CD14-positive monocyte (primary cell): Measurements from ENCODE around the gene FAM184A. TPM values are rescaled to one million over a fixed set of nuclear protein-coding genes. Genes with fewer than 3 reads are reported as not detected.

Experiments used
- DNase-seq, 3 donors: peaks; one replicate each; pipeline ENCODE4 v3.0.0-alpha.2; 2011 to 2022
- H2AFZ ChIP-seq: 2 replicates; pipeline ENCODE4 v1.6.0; 2012; ENCODE audit warnings: mild to moderate bottlenecking, low read depth, low read length, inconsistent platforms; ENCODE audit not compliant: insufficient read depth, poor library complexity, severe bottlenecking
- H3K27ac ChIP-seq, 2 donors: 1 replicate in 1 of 2; 2 replicates in 1 of 2; pipeline ENCODE4 v1.5.1; 2012 to 2013; ENCODE audit warnings: low read length in 2 of 2, control low read depth in 1 of 2, inconsistent platforms in 1 of 2, low read depth in 1 of 2, mild to moderate bottlenecking in 1 of 2
- H3K27me3 ChIP-seq, 2 donors: one replicate each; pipeline versions ENCODE4 v1.6.0 to v1.6.1; 2011 to 2013; ENCODE audit warnings: low read length in 2 of 2; ENCODE audit not compliant: control insufficient read depth in 2 of 2, insufficient read depth in 2 of 2
- H3K36me3 ChIP-seq, 2 donors: replicated peaks in 1 of 2; 1 replicate in 1 of 2; 2 replicates in 1 of 2; pipeline versions ENCODE4 v1.5.1 to v1.6.1; 2012 to 2013; ENCODE audit warnings: low read length in 2 of 2, control low read depth in 1 of 2, inconsistent platforms in 1 of 2, mild to moderate bottlenecking in 1 of 2; ENCODE audit not compliant: insufficient read depth in 2 of 2, control insufficient read depth in 1 of 2
- H3K4me1 ChIP-seq, 2 donors: 1 replicate in 1 of 2; 2 replicates in 1 of 2; pipeline versions ENCODE4 v1.5.1 to v1.6.1; 2012 to 2013; ENCODE audit warnings: low read length in 2 of 2, control low read depth in 1 of 2, inconsistent platforms in 1 of 2, mild to moderate bottlenecking in 1 of 2, moderate library complexity in 1 of 2; ENCODE audit not compliant: insufficient read depth in 2 of 2, control insufficient read depth in 1 of 2
- H3K4me2 ChIP-seq: replicated peaks from 2 replicates; pipeline ENCODE3; 2012; ENCODE audit warnings: low read length, moderate library complexity, mild to moderate bottlenecking; ENCODE audit not compliant: poor library complexity, severe bottlenecking; ENCODE audit errors: extremely low read depth
- H3K4me3 ChIP-seq, 3 experiments: fragments of 200-600 bp in 1 of 3; sonication (generic) in 1 of 3; replicated peaks in 1 of 3; 1 replicate in 2 of 3; 2 replicates in 1 of 3; pipeline ENCODE4 v1.5.1; 2011 to 2013; ENCODE audit warnings: low read length in 3 of 3, mild to moderate bottlenecking in 3 of 3, control low read depth in 2 of 3, low read depth in 2 of 3, inconsistent platforms in 1 of 3, moderate library complexity in 1 of 3
- H3K79me2 ChIP-seq: 2 replicates; pipeline ENCODE4 v1.6.0; 2012; ENCODE audit warnings: mild to moderate bottlenecking, control low read depth, inconsistent platforms, low read length, moderate library complexity; ENCODE audit not compliant: insufficient read depth
- H3K9ac ChIP-seq: 2 replicates; pipeline ENCODE4 v1.6.0; 2017; ENCODE audit warnings: low read length, mild to moderate bottlenecking; ENCODE audit not compliant: insufficient read depth, poor library complexity, severe bottlenecking
- H3K9me3 ChIP-seq, 2 donors: replicated peaks in 1 of 2; 1 replicate in 1 of 2; 2 replicates in 1 of 2; pipeline versions ENCODE4 v1.5.1 to v1.6.1; 2012 to 2013; ENCODE audit warnings: low read length in 2 of 2, control low read depth in 1 of 2; ENCODE audit not compliant: control insufficient read depth in 1 of 2, insufficient read depth in 1 of 2
- H4K20me1 ChIP-seq: 2 replicates; pipeline ENCODE4 v1.6.0; 2012; ENCODE audit warnings: mild to moderate bottlenecking, low read length, control low read depth, moderate library complexity; ENCODE audit not compliant: insufficient read depth
- H3K27ac Mint-ChIP-seq, 7 donors: one replicate each; pipeline ENCODE4 v1.8.0; 2020; ENCODE audit warnings: mild to moderate bottlenecking in 7 of 7, mixed read lengths in 7 of 7, moderate library complexity in 6 of 7, inconsistent platforms in 2 of 7
- H3K27me3 Mint-ChIP-seq, 3 donors: one replicate each; pipeline ENCODE4 v1.8.0; 2021 to 2022; ENCODE audit warnings: low read depth in 3 of 3, mild to moderate bottlenecking in 3 of 3, mixed read lengths in 3 of 3, moderate library complexity in 3 of 3, inconsistent platforms in 1 of 3
- H3K36me3 Mint-ChIP-seq, 2 donors: one replicate each; pipeline ENCODE4 v1.8.0; 2020; ENCODE audit warnings: mixed read lengths in 2 of 2, inconsistent platforms in 1 of 2, mild to moderate bottlenecking in 1 of 2
- H3K4me1 Mint-ChIP-seq: one replicate; pipeline ENCODE4 v1.8.0; 2020; ENCODE audit warnings: mild to moderate bottlenecking, mixed read lengths
- H3K4me3 Mint-ChIP-seq, 2 donors: one replicate each; pipeline ENCODE4 v1.8.0; 2020; ENCODE audit warnings: mild to moderate bottlenecking in 2 of 2, mixed read lengths in 2 of 2, moderate library complexity in 1 of 2
- H3K9me3 Mint-ChIP-seq, 7 donors: one replicate each; pipeline ENCODE4 v1.8.0; 2020 to 2022; ENCODE audit warnings: mixed read lengths in 7 of 7, mild to moderate bottlenecking in 6 of 7, moderate library complexity in 6 of 7, inconsistent platforms in 2 of 7
- WGBS: methylation state at CpG from one replicate; pipeline ENCODE4 v1.1.5; 2013; ENCODE audit warnings: missing lambda C conversion rate; ENCODE audit not compliant: insufficient coverage; 5-methylcytosine and 5-hydroxymethylcytosine counted together
- intact Hi-C, 2 donors: fragments of 100-400 bp; cut with micrococcal nuclease; formaldehyde crosslinking; loops; one replicate each; pipeline versions ENCODE4 v1.15.0 to v1.15.1; 2023
- polyA plus RNA-seq, 3 donors: library from polyadenylated mRNA; depleted of rRNA in 1 of 3; unstranded in 2 of 3; stranded (reverse) in 1 of 3; fragments of 300-500 nt in 2 of 3; fragments of >200 nt in 1 of 3; fragmentation: Illumina TruSeq in 2 of 3; gene quantifications; 1 replicate in 2 of 3; 2 replicates in 1 of 3; pipeline ENCODE4 v1.2.3, GENCODE V29; 2012 to 2021
- TF ChIP-seq, protein P1 (sequence below): fragments of 200-600 bp; IDR thresholded peaks from one replicate; pipeline ENCODE4 v1.8.0; 2022; ENCODE audit warnings: antibody characterized with exemption, mild to moderate bottlenecking

Gene FAM184A
- polyA plus RNA-seq, 3 donors: not detected

GRCh38 chr6:119065955-119066354 is 12.5 kb downstream of the FAM184A start:
- Mint-ChIP-seq H3K4me1 (no peaks in the 10 kb centered on the region), H3K36me3 (no peaks in the 10 kb centered on the region), H3K4me3 (no peak overlapping the region), H3K9me3 (no peaks in the 10 kb centered on the region), H3K27ac (no peak overlapping the region), H3K27me3 (no peaks in the 10 kb centered on the region)
- Histone ChIP-seq H3K4me3 (no peak overlapping the region), H3K4me2 (no peak overlapping the region), H3K36me3 (no peaks in the 10 kb centered on the region), H3K4me1 (no peaks in the 10 kb centered on the region), H3K79me2 (no peaks in the 10 kb centered on the region), H2AFZ (no peak overlapping the region), H3K27me3 (no peaks in the 10 kb centered on the region), H3K9ac (no peak overlapping the region), H4K20me1 (no peaks in the 10 kb centered on the region), H3K27ac (no peak overlapping the region), H3K9me3 (no peaks in the 10 kb centered on the region)
- TF ChIP-seq, protein P1, sequence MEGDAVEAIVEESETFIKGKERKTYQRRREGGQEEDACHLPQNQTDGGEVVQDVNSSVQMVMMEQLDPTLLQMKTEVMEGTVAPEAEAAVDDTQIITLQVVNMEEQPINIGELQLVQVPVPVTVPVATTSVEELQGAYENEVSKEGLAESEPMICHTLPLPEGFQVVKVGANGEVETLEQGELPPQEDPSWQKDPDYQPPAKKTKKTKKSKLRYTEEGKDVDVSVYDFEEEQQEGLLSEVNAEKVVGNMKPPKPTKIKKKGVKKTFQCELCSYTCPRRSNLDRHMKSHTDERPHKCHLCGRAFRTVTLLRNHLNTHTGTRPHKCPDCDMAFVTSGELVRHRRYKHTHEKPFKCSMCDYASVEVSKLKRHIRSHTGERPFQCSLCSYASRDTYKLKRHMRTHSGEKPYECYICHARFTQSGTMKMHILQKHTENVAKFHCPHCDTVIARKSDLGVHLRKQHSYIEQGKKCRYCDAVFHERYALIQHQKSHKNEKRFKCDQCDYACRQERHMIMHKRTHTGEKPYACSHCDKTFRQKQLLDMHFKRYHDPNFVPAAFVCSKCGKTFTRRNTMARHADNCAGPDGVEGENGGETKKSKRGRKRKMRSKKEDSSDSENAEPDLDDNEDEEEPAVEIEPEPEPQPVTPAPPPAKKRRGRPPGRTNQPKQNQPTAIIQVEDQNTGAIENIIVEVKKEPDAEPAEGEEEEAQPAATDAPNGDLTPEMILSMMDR: no peak
- DNase-seq: no peak
- intact Hi-C loops: no loop called here
- no CpG with 5 or more reads among the region's 2 CpGs for WGBS

DNA sequence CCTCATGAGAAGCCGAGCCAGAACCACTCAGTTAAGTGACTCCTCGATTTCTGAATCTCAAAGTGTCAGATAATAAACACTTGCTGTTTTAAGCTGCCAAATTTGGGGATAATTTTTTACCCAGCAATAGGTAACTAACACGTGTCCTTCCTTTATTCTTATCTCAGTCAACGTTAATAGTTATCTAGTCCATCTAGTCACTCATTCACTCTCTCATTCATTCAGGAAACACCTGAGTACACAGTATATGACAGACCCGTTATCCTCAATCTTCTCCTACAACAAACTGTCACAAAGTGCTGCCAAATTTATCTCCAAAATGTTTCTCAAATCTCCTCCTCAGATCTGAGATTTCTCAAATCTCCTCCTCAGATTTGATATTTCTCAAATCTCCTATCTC is 13.1 kb downstream of the FAM184A start:
- no peaks in the 10 kb centered on the region for H4K20me1 ChIP-seq
- TF ChIP-seq, protein P1: no peak
- H3K27ac ChIP-seq: no peak overlapping the region
- no peaks in the 10 kb centered on the region for H3K4me1 ChIP-seq
- WGBS: 82% methylated on average over 5 of the region's 5 CpGs
- H3K9me3 ChIP-seq: no peaks in the 10 kb centered on the region
- H3K79me2 ChIP-seq: no peaks in the 10 kb centered on the region
- Mint-ChIP-seq H3K27ac (no peak overlapping the region), H3K36me3 (no peaks in the 10 kb centered on the region), H3K4me1 (no peaks in the 10 kb centered on the region), H3K4me3 (no peak overlapping the region), H3K27me3 (no peaks in the 10 kb centered on the region), H3K9me3 (no peaks in the 10 kb centered on the region)
- H3K27me3 ChIP-seq: no peaks in the 10 kb centered on the region
- H2AFZ ChIP-seq: no peak overlapping the region
- no peak overlapping the region for H3K4me2 ChIP-seq
- no peaks in the 10 kb centered on the region for H3K36me3 ChIP-seq
- H3K4me3 ChIP-seq: no peak overlapping the region
- no peak overlapping the region for H3K9ac ChIP-seq
- DNase-seq: no peak
- intact Hi-C loops: no loop called here
